ENCODE data around the gene NPBWR2.

Gene NPBWR2

GRCh38 chr20:64116541-64117431 is 9.4 kb upstream of the NPBWR2 start:
- no peak for DNase-seq (ENCODE audit: low spot score)

DNA sequence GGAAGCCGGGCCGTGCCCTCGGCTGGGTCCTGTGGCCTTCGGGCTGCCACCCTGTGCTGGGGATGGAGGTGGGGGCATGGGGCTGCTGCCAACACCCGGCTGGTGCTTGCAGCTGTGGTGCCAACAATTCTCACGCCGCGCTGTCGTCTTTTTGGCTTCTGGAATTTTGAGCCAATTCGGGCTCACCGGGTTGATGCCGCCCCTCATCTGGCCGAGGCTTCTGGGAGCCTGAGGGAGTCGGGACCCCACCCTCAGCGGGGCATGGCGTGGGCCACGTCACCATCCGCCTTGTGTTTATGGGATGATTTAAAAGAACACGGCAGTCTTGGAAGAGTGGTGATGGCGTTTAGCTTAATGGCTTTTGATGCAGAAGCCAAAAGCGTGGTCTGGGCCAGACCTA is 8.7 kb upstream of the NPBWR2 start:
- no peak for DNase-seq (ENCODE audit: low spot score)

GRCh38 chr20:64115171-64115911 is 8.0 kb upstream of the NPBWR2 start:
- no peak for DNase-seq (ENCODE audit: low spot score)

- DNase-seq (ENCODE audit: low spot score) = no peak
Observed at GRCh38 chr20:64114356-64114971, 7.1 kb upstream of the NPBWR2 start.

- no peak for DNase-seq (ENCODE audit: low spot score)
Observed at GRCh38 chr20:64113796-64114355, 6.5 kb upstream of the NPBWR2 start.

DNA sequence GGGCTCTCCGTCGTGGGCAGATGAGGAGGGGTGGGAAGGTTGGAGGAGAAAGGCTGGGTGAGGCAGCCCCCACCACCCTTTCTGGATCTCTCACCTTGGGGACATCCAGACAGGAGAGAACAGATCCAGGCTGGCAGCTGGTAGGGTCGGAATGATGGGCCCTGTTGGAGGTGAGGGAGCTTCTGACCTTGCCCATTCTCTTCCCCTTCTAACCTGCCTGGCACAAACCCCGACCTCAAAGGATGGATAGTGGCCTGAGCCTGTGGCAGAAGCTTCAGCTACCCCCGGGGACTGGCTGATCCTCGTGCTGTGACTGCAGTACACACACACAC is 6.0 kb upstream of the NPBWR2 start:
- DNase-seq (ENCODE audit: low spot score) = no peak

GRCh38 chr20:64112691-64113443 is 5.5 kb upstream of the NPBWR2 start:
- no peak for DNase-seq (ENCODE audit: low spot score)

DNA sequence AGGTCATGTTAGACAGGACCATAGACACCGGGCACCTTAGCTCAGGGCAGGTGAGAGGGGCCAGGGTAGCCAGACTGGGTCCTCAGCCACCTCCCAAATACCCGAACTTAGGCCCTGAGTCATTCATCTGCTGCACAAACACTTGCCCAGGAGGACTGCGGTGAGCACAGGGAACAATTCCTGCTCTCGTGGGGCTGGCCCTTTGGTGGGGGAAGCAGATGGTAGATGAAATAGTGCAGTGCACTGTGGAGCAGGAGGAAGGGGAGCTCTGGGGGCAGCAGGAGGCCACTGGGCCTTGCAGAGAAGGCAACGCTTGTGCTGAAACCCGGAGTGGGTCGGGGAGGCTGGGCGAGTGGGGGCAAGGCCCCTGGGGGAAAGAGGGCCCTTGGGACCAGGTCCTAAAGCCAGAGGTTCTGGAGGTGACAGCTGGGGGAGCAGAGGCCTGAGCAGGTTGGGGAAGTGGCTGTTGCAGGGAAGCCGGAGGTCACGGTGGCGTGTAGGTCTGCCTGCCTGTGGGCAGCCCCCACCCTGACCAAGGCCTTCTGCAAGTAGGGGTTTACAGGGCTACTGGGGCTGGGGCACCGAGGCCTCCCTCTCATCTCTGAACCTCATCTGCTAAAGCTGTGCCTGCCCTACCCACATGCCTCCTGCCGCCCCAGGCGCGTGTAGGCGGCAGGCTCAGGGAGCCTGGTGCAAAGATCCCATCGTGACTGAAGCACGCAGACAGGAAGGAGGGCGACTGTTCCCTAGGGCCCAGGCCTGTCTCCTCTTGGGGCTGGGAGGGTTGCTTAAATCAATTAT is 4.7 kb upstream of the NPBWR2 start:
- DNase-seq (ENCODE audit: low spot score) = no peak

- DNase-seq (ENCODE audit: low spot score) = no peak
Observed at GRCh38 chr20:64110411-64111068, 3.2 kb upstream of the NPBWR2 start.

- DNase-seq (ENCODE audit: low spot score) = no peak
Observed at GRCh38 chr20:64109831-64110391, 2.5 kb upstream of the NPBWR2 start.

DNA sequence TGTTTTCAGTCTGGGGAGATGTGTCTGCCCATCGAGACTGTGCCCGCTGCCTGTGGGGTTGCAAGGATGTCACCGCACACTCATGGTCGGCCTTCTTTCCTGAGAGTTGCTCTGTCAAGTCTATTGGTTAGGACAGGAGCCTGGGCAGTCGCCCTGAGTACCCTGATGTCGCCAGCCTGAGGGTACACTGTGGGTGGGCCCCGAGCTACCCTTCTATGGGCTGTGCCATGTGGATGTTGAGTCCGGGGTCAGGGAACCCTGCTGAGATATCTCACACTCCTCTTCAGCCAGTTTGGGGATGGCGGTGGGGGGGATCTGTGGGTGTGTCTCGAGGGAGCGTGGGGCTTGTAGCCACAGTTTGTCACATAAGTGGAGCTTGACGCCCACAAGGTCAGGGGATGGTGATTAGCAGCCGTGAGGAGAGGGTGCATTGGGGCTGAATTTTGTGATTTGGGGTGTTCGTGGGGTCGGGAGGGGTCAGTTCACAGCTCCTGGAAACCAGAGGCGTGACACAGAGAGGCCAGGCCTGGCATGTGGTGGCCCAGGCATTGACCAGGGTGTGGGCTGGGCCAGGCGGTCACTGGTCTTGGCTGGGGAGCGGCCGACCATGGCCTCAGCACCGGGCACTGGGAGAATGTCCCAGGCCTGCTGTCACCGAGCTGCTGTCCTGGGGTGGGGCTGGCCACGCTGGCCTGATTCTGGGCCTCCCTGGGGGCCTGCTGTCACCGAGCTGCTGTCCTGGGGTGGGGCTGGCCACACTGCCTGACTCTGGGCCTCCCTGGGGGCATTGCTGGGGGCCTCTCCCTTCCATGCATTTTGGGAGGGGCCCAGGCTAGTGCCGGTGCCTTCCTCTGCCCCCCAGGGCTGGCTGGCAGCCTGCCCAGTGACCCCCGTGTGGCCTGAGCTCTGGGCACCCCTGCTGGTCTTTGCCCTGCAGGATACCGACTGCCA is 1.6 kb upstream of the NPBWR2 start:
- no peak for DNase-seq (ENCODE audit: low spot score)

- DNase-seq (ENCODE audit: low spot score) = no peak
Observed at GRCh38 chr20:64107736-64108457, 532 bp upstream of the NPBWR2 start.

- no peak for DNase-seq (ENCODE audit: low spot score)
Observed at GRCh38 chr20:64106435-64106961, 867 bp downstream of the NPBWR2 start.

DNA sequence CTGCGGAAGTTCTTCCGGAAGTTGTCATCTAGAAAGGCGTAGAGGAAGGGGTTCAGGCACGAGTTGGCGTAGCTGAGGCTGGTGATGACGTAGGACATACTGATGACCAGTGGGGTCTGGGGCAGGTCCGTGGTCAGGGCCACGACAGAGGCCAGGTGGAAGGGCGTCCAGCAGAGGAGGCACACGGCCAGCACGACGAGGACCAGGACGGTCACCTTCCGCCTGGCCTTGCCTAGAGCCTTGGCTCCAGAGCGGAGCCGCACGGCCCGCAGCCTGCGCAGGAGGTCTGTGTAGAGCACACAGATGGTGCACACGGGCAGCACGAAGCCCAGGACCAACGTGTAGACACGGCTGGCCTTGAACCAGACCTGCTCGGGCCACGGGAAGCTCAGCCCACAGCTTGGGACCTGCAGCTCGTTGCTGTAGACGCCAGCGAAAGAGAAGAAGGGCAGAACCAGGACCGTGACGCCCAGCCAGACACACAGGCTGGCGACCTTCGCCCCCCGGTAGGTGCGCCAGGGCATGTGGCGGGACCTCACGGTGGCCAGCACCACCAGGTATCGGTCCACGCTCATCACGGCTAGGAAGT is 1.4 kb downstream of the NPBWR2 start:
- DNase-seq (ENCODE audit: low spot score) = no peak

- DNase-seq (ENCODE audit: low spot score) = no peak
Observed at GRCh38 chr20:64104667-64105451, 2.5 kb downstream of the NPBWR2 start.

GRCh38 chr20:64103871-64104666 is 3.3 kb downstream of the NPBWR2 start:
- DNase-seq (ENCODE audit: low spot score) = no peak

Measured in AG08396 (cell line).